ENCODE results near the gene SORCS2.

The SORCS2 gene

DNA sequence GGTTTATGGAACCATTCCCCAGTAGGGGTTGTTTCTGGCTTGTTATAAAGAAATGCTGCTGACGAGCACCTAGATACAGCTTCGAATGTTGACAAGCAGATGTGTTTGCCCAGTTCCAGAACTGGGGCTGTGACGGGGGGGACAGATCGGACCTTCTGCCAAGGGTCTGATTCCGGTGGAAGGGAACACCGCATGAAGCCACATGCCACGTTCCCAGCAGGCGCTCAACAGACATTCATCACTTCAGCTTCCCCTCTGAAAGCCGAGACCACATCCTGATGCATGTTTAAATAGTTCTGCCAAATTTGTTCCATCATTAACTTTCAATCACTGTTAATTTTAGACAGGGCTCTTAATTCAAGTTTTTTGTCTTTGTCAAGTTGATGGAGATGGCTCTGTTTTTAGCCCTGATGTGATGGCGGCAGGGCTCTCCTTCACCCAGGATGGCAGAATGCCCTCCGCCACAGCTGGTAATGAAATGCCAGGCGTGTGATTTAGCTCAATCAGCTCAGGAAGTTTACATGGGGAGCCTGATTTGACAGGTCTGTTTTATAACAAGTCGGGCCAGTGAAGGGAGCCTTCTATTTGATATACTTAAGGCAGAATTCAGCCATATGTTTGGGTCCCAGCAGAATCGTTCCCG, 185.0 kb downstream of the SORCS2 start:
- no peak for DNase-seq (ENCODE audit: low read depth)

DNA sequence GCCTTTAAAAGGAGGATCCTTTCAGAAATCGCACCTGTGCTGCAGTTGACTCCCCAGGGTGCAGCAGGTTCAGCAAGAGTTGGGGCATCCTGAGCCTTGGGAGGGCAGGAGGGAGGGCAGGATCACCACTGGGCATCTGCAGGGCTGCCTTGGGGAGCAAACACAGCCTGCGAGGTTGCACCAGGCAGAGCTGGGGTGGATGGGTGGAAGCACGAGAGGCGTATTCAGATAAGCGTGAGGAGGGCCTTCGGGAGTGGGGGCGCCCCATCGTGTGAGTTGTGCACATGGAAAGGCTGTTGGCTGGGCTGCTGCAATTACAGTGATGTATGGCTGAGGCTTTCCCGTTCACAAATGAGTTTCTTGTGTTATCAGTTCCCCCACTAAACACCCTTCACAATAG, 186.8 kb downstream of the SORCS2 start:
- no peak for DNase-seq (ENCODE audit: low read depth)

DNA sequence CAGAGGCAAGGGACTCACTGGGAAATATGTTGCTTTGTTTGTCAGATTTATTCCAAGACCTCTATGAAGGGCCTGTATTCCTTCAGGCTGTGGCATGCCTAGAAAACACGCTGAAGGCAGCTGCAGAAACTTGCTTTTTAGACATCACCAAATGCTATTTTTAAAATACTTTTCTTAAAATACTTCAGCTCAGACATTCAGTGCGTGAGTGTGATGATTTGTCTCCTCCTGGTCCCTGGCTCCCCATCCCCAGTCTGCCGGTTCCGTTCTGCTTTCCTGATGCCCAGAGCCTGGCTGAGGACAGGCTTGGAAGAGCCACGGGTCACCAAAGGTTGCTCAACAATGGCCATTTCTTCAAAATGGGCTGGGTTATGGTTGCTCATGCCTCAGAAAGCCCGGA, 187.4 kb downstream of the SORCS2 start:
- no peak for DNase-seq (ENCODE audit: low read depth)

DNA sequence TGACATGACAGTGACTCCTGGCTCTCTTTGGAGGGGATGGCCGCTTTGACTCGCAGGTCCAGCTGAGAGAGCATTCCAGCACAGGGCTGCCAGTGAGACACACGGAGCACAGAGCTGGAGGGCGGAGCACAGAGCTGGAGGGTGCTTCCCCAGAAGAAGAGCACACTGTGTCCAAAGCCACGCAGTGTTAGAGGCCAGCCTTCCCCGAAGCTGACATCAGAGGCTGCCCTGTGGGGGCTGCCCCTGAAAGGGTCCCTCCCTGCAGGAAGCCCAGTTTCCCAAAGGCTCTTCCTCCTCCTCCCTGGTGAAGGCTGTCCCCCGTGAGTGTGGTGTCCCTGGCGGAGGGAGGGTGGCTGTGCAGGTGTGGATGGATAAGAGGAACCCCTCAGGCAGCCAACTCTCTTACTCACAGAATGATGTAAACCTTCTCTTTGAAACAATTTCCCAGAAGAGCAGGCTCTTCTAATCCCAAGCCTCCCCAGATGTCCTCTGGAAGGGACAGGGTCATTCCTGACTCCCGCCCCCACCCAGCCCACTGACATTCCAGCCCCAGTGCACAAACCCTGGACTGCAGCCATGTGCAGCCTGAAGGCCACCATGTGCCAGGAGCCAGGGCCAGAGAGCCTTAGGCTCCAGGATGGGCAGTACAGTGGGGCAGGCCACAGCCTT, 189.0 kb downstream of the SORCS2 start:
- DNase-seq (ENCODE audit: low read depth), result no peak

DNA sequence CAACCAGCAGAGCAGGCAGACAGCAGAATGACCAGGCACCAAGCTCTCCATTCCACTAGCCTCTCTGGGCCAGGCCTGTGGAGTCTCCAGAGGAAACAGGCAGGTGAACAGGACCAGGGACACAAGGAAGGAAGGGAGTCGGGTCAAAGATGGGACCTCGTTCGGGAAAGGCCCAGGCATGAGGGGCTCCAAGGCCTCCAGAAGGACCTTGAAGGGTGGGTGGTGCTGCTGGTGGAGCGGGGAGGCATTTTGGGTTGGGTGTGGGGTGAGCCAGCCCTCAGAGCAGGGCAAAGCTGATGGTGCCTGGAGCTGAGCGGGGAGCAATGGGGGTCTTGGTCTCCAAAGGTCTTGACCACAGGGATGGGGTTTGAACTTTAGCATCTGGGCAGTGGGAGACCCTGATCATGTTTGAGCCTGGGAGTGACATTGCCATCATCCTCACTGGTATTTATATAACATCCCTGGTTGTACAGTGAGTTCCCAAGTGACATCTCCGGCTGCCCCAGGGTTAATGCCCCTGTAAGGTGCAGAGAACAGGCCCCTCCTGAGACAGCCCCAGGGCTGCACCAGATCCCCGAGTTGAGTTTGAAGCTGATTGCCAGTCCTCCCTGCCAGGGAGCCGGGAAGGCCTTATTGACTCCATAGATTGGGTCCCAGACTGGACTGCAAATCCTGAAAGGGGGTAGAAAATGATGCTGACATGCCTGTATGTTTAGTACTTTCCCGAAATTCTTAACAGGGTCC, 189.7 kb downstream of the SORCS2 start:
- no peak for DNase-seq (ENCODE audit: low read depth)

DNA sequence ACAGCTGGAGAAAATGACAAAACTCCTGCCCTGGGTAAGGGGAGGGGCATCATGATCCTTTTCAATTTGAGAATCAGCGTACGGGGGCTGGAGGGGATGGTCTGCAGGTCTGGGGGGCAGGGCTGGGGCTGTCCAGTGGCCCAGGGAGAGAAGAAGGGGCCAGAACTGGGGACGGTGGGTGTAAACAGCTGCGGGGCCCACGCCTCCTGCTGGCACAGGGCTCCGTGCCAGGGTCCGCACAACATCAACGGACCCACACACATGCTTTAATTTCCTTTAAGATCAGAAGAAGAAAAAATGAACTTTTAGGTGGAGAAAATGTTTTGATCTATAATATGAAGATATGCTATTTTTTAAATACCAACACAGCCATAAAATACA, 190.3 kb downstream of the SORCS2 start:
- DNase-seq (ENCODE audit: low read depth), result no peak

DNA sequence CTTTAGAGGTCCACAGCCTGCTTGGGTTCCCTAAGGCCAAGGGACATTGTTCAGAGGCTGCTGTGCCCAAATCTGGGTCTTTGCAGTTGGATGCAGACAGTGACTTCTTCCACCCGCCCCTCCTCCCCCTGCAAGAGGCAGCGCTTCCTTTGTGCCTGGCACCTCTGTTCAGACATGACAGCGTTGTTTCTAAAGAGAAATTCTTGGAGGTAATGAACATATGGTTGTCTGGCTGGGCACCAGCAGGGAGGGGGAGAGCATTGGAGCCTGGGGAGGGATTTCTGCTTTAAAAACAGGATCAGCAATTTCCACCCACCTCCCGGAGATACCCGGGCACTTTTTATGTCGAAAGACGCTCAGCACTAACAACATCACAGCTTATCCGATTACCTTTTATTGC, 190.9 kb downstream of the SORCS2 start:
- DNase-seq (ENCODE audit: low read depth), result no peak

DNA sequence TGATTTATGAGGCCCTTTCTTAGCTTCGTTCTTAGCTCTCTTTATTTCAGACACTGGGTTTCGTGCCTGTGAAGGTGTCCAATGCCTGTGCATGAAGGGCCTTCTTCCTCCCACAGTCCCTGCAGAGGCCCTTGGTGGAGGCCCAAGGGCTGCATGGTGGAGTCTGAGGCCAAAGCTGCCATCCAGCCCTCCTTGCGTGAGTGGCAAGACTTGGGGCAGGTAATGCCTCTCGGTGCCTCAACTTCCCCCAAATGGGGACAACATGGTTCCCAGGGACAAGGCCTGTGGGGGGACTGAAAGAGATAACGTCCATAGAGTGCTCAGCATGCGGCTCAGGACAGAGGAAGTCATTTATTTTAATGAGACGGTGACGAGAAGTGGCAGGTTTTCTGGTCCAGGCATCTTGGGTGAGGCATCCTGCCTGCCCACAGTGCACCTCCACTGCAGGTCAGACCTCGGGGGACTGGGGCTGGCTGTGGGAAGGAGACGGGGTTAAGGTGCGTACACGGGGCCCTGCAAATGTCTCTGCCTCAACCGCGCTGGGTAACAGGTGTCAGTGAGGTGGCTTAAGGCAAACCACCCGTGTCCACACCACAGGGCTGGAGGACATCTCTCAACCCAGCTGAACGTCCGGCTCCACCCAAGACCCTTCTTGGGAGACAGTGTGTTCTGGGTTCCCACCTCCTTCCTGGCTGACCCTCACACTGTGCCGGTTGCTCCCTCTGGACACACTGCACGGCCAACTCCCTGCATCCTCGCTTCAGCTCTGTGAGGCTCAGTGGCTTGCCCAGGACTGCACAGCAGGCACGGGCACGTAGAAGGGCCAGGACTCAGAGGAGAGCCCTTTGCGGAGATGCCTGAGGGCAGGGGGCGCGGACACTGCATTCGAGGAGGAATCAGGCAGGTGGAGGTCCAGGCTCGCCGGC, 191.9 kb downstream of the SORCS2 start:
- DNase-seq (ENCODE audit: low read depth), result no peak

DNA sequence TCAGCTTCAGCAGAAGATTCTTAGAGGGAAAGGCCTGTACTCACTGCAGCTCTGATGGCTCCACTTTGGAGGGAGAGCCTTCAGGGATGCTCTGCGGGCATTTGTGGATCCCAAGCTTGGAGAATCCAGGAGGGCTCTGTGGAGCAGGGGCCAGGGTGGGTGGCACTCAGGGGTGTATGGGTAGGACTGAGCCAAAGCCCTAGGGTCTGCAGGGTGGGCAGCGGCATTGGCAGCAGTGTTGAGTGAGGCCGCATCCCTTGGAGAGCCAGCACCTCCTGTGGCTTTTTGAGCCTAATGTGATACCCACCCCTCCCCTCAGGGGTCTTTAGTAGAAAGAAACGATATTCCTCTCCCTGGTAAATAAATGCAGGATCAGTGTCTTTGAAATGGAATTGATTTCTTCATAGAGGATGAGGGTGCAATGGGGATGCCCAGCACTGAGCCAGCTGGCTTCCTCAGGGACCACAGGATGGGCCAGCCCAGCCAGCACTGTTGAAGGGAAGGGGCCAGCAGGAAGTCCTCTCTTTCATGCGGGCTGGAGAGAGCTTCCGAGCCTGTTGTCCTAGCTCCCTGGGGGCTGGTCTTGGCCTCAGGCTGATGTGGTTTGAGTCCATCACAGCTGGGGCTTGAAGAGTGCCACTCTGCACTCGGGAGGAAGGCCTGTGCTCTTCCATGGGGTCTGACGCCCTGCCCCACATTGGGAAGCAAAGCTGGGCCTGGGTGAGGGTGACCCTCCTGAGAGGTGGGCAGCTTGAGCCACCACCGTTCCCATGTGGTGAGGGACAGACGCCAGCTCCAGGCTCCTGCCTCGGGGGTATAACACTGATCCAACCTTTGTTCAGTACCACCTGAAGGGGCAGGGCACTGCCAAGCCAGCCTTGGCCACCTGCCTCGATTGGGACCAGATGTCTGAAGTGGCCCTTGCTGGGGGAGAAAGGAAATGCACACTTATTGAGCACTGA, 192.9 kb downstream of the SORCS2 start:
- DNase-seq (ENCODE audit: low read depth), result no peak

DNA sequence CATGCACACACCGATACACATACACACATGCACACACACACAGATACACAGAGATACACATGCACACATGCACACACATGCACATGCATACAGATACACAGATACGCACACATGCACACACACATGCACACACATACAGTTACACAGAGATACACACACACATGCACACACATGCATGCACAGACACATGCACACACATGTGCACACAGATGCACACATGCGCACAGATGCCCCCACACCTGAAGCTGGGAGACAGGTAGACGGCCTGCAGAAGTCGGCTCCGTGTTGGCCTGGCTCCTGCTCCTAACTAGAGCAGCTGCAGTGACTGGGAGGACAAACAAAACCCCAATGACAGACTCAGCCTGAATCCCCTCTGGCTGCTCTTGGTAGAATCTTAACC, 195.6 kb downstream of the SORCS2 start:
- DNase-seq (ENCODE audit: low read depth), result no peak

DNA sequence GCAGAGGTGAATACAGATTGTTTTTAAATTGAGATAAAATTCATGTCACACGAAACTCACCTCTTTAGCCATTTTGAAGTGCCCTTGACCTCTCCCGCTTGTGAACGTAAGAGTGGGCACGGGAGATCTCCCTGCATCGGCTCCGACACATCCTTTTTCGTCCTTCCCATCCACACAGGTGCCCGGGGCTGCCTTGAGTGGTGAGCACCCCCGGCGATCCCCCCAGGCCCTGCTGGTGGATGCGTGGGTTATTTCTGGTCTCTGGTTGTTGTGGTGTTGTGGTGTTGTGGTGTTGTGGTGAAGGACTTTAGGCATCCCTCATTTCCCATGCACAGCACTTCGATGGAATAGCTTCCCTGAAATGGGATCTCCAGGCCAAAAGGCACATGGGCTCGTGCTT, 196.3 kb downstream of the SORCS2 start:
- no peak for DNase-seq (ENCODE audit: low read depth)

DNA sequence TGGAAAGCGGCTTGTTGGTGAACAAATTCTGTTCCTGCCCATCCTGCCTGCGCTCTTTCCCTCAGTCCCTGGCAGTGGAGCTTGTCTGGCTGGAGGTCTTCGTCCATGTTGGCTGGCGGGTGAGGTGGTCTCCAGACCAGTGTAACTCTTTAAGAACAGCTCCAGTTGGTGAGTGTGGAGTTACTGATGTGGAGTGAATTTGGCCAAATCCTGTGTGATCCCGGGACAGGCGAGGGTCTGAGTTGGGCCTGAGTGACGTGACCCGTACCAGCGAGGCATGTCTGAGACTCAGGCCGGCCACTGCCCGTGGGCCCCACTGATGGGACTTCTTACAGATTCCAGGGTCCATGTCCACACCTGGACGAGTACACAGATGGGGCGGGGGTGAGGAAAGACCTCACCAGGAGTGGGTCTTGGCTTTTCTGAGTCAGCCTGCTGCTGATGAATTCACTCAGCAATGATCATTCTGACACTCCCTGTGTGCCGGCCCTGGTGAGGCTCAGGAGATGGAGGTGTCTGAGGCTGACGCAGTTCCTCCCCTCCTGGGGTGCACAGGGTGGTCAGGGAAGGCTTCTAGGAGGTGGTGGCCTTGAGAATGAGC, 196.9 kb downstream of the SORCS2 start:
- DNase-seq (ENCODE audit: low read depth), result no peak

DNA sequence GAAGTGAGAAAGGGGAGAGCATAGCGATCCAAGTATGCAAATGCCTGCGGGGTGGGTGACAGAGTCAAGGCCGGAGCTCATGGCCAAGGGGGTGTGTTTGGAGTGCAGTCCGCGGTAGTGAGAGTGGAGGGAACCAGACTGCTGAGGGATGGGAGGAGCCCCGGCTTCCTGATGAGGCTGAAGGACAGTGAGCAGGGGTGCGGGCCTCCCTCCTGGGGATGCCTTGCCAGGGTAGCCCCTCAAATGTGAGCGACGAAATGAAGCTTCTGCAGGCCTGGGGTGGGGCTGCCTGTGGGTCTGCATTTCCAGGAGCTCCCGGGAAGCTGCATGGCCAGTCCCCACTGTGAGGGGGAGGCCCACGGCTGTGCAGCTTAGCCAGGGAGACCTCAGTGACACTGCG, 197.4 kb downstream of the SORCS2 start:
- DNase-seq (ENCODE audit: low read depth), result no peak

DNA sequence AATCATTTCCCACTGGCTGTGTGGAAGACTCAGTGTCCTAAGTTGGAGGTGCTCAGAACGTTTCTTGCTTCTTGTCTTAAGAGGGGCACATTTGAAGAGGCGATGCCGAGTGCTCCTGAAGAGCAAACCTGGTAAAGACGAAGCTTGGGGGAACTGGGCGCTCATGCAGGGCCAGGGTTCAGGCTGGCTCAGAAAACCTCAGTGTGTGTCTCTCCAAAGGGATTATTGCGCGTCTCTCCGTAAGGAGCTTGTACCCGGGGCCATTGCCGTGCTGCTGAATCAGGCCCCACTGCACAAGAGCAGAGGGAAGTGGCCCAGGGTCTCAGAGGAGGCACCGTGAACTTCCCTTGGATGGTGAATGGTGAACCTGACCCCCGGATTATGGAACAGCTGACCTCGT, 198.0 kb downstream of the SORCS2 start:
- DNase-seq (ENCODE audit: low read depth), result no peak

DNA sequence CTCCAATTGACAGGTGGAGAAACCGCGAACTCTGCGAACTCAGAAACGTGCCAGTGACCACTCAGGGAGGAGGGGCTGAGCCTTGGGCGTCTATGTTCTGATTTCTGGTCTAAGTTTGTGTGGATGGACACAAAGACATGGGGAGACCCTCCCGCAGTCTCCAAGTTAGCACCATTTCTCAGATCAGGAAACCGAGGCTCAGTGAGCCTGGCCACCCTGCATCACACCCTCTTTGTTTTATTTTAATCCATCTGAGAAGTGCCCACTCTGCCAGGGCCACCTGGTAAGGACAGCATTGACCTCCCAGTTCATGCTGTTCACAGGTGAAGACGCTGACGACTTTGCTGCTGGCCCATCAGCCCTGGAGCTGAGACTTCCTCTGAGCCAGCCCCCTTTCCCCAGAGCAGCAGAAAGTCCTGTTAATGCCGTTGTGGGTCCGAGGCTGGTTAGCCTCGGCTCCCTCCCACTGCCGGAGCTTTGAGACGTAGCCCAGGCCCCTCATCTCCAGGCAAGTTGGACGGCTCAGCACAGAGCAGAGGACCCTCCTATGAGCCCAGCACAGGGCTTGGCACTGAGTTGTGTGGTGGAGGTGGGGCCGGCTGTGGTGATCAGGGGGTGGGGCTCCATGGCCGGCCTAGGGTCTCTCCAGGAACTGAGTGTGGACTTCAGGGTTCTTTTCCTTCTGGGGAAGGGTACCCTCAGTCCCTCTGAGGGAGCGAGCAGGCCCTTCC, 198.7 kb downstream of the SORCS2 start:
- DNase-seq (ENCODE audit: low read depth), result no peak

DNA sequence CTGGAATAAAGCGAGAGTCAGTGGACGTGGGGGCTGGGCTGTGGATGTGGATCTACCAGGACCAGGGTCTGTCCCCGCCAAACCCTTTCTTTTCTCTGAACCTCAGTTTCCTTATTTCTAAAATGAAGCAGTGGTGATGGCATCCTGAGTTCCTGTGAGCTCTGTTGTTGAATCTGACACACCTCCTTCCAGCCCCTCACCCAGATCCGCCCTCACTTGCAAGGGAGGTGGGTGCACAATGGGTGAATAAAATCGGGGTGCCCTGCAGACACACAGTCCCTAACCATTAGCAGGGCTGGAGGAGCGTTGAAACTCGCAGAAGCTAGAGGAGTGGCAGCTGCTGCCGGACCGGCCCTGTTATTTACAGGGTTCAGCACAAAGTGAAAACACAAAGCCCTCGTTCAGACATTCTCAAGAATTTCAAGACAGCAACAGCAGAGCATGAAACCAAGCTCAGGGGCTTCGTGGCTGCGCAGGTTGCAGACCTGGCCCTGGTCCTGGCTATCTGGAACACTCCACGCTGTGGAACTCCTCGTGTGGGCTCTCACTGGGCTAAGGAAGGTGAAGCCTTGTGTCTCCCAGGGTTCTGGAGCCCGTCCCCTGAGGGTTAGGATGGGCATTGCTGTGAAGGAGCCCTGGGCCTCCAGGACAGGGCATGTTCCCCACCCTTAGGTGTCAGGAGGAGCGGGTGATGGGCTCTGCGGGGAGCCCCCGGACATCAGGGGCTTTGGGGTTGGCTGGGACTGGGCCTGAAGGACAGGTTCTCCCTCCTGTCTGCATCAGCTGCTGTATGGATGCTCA, 199.5 kb downstream of the SORCS2 start:
- no peak for DNase-seq (ENCODE audit: low read depth)

DNA sequence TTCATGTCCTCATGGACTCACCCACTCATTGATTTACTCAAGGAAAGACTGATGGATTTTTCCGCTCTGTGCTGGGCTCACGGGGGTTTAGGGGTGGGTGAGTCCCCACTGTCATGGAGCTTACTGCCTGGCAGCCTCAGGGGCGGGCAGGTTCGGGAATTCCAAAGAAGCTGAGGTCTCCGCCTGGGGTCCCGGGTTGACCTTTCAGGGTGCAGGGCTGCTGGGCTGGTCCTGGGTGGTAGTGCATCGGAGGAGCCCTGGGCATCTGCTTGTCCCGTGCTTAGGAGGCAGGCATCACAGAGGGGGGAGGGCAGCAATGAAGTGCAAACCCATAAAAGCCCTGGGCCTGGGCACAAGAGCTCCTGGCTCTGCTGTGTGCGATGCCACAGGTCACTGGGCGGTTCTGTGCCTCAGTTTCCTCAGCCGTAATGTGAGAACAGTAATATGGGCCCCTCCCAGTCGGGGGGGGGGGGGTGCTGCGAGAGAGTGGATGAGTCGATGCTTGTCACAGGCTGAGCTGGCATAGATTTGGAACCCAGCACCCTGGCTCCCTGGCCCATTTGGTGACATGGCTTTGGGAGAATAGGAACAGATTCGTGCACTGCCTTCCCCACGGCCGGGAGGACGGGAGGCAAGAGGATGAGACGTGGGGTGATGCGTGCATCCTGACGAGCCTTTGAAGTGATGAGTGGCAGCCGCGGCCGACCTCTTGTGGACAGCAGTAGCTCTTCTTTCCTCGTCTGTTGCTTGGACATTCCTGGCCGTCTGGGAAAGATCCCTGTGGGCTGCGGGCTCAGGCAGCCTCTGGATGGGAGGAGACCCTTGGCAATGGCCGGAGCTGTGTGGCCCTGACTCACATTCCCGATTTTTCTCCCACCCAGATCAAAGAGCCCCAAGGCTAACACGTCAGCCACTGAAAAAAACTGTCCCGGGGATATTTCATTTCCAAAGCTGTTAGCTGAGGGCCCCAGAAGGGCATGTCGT, 200.4 kb downstream of the SORCS2 start:
- no peak for DNase-seq (ENCODE audit: low read depth)
